Right lobe of liver (tissue), 6 donors: ENCODE results near the gene SENP8. TPM values are rescaled to one million over a fixed set of nuclear protein-coding genes. Genes with fewer than 3 reads are reported as not detected.
A peak's percentile ranks its signal among the peaks of the same experiment; 100 is the strongest.

Experiments
- ATAC-seq, 4 donors: fragments of 200-7000 bp; cut with Tn5 transposase; one replicate each; pipeline ENCODE4 v1.9.1; 2020; ENCODE audit warnings: mild to moderate bottlenecking in 4 of 4, moderate library complexity in 4 of 4
- DNase-seq, 3 donors: peaks; one replicate each; pipeline ENCODE4 v3.0.0-alpha.2; 2020
- H3K27ac ChIP-seq, 3 donors: fragments of 200-600 bp; one replicate each; pipeline ENCODE4 v1.8.0; 2022
- H3K27me3 ChIP-seq, 2 donors: fragments of 200-600 bp; one replicate each; pipeline ENCODE4 v1.8.0; 2022
- H3K36me3 ChIP-seq, 4 donors: fragments of 200-600 bp; sonication (generic) in 1 of 4; one replicate each; pipeline versions ENCODE4 v1.5.1 to v1.8.0; 2017 to 2022; ENCODE audit warnings: control low read depth in 1 of 4
- H3K4me1 ChIP-seq, 4 donors: fragments of 200-600 bp; sonication (generic) in 1 of 4; one replicate each; pipeline versions ENCODE4 v1.5.1 to v1.8.0; 2017 to 2022; ENCODE audit warnings: control low read depth in 1 of 4
- H3K4me3 ChIP-seq, 3 donors: fragments of 200-600 bp; one replicate each; pipeline ENCODE4 v1.8.0; 2022
- H3K9me3 ChIP-seq, 4 donors: fragments of 200-600 bp; sonication (generic) in 1 of 4; one replicate each; pipeline versions ENCODE4 v1.5.1 to v1.8.0; 2017 to 2022; ENCODE audit warnings: control low read depth in 1 of 4
- CTCF ChIP-seq, 4 donors: fragments of 200-600 bp in 3 of 4; fragments of 450-650 bp in 1 of 4; IDR thresholded peaks; one replicate each; pipeline versions ENCODE4 v1.5.1 to v1.8.0; 2016 to 2022; ENCODE audit warnings: antibody characterized with exemption in 4 of 4, mild to moderate bottlenecking in 2 of 4
- POLR2A ChIP-seq: fragments of 450-650 bp; IDR thresholded peaks from one replicate; pipeline ENCODE4 v1.6.1; 2017; ENCODE audit warnings: antibody characterized with exemption, mild to moderate bottlenecking
- WGBS: methylation state at CpG from one replicate; pipeline ENCODE4 v1.1.6; 2018; ENCODE audit warnings: low coverage, low lambda C conversion rate; ENCODE audit not compliant: insufficient coverage; ENCODE audit errors: missing lambda C conversion rate; 5-methylcytosine and 5-hydroxymethylcytosine counted together
- intact Hi-C, 2 donors: fragments of 100-400 bp; cut with DNase I; formaldehyde crosslinking; loops; one replicate each; pipeline versions ENCODE4 v1.11.2 to v1.14.1; 2022
- total RNA-seq, 6 experiments: library from RNA; depleted of rRNA in 2 of 6; stranded (reverse); fragments of >200 nt in 2 of 6; fragmentation: NEBNext Ultra II Directional in 3 of 6; extraction: Animal tissue kit (Norgen Biotek cat#: 25700) in 3 of 6; gene quantifications; one replicate each; pipeline versions ENCODE4 v1.1.0 to v1.2.4, GENCODE V29; 2016 to 2023
- donor health status: DM: no; HTN: yes; CAD: no.
- donor health status: DM: no; HTN: no; CAD: no.
- donor health status: DM: no; HTN: no; CAD: no.
- donor health status: DM: no; HTN: yes; CAD: no.
- donor health status: DM: no; HTN: yes; CAD: no.

Gene SENP8
- total RNA-seq, 6 experiments from 2014 or later: 0.61 to 2.6 (median 1.0) TPM

- TF ChIP-seq POLR2A: no peak
- TF ChIP-seq CTCF (IDR thresholded peaks at IDR 0.05): no peak
- no peaks in the 10 kb centered on the region for H3K27me3 ChIP-seq
- intact Hi-C loops: no loop called here
- H3K4me3 ChIP-seq: no peak overlapping the region
- no peak for ATAC-seq
- H3K36me3 ChIP-seq: no peaks in the 10 kb centered on the region
- WGBS: 93% methylated on average over 2 of the region's 2 CpGs
- no peaks in the 10 kb centered on the region for H3K9me3 ChIP-seq
- no peak overlapping the region for H3K27ac ChIP-seq
- DNase-seq: no peak
- H3K4me1 ChIP-seq: no peaks in the 10 kb centered on the region
Observed at GRCh38 chr15:72106068-72106467, 12.1 kb upstream of the SENP8 start.

- no peak for DNase-seq
- Histone ChIP-seq H3K9me3 (no peaks in the 10 kb centered on the region), H3K36me3 (no peaks in the 10 kb centered on the region), H3K27ac (no peak overlapping the region), H3K4me1 (peaks cover 0 to 9% (median 3%) of the 10 kb centered on the region in 4 donors), H3K4me3 (no peak overlapping the region), H3K27me3 (no peaks in the 10 kb centered on the region)
- intact Hi-C loops: no loop called here
- TF ChIP-seq CTCF (IDR thresholded peaks at IDR 0.05) (no peak), POLR2A (no peak)
- no CpG with 5 or more reads among the region's 3 CpGs for WGBS
- peak in 2 of 4 donors; percentile 43 to 78 for ATAC-seq
Observed at GRCh38 chr15:72110355-72110754, 7.8 kb upstream of the SENP8 start.

GRCh38 chr15:72112116-72112515 lies 6.1 kb upstream of the SENP8 start:
- DNase-seq (no peak), ATAC-seq (no peak)
- TF ChIP-seq POLR2A: no peak
- no peaks in the 10 kb centered on the region for H3K9me3 ChIP-seq
- 78% methylated on average over 2 of the region's 2 CpGs for WGBS
- no peak overlapping the region for H3K4me3 ChIP-seq
- intact Hi-C loops: no loop called here
- H3K36me3 ChIP-seq: no peaks in the 10 kb centered on the region
- no peak overlapping the region for H3K27ac ChIP-seq
- no peaks in the 10 kb centered on the region for H3K27me3 ChIP-seq
- peaks cover 0 to 9% (median 3%) of the 10 kb centered on the region in 4 donors for H3K4me1 ChIP-seq

GRCh38 chr15:72112805-72113204 lies 5.4 kb upstream of the SENP8 start:
- Histone ChIP-seq H3K4me3 (no peak overlapping the region), H3K27me3 (no peaks in the 10 kb centered on the region), H3K27ac (no peak overlapping the region), H3K4me1 (peaks cover 0 to 9% (median 3%) of the 10 kb centered on the region in 4 donors), H3K36me3 (no peaks in the 10 kb centered on the region), H3K9me3 (no peaks in the 10 kb centered on the region)
- TF ChIP-seq CTCF (IDR thresholded peaks at IDR 0.05): no peak
- no peak for TF ChIP-seq POLR2A
- intact Hi-C loops: no loop called here
- DNase-seq: no peak
- no peak for ATAC-seq

DNA sequence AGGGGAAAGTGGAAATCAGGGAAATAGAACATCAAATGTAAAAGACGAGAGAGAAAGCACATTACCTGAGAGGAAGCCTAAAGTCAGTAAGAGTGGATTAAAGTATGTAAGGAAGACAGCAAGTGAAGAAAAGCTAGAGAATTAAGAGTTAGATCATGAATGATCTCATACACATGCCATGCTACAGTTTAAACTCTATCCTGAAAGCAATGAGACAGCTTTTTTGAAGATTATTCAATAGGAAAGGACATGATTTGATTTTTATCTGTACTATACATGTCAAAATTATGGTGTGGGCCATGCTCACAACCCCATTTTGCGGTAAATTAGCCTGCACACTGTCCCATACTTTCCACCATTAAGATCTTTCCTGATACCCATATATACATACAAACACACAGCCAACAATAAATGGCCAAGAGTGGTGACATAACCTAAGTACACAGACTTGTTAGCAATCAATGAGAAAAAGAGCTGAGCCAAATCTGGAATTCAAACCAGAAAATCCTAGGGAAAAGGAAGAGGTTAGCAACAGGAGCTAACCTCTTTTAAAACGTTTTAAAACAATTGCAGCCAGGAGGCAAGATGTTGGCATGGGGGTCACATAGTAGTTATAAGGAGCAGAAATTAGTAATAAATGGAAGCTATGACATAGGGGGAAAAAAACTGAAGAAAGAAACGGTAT lies 4.7 kb upstream of the SENP8 start:
- intact Hi-C loops: no loop called here
- 74% methylated on average over 4 of the region's 4 CpGs for WGBS
- H3K27ac ChIP-seq: no peak overlapping the region
- peaks cover 0 to 9% (median 3%) of the 10 kb centered on the region in 4 donors for H3K4me1 ChIP-seq
- no peak overlapping the region for H3K4me3 ChIP-seq
- ATAC-seq (no peak), DNase-seq (no peak)
- TF ChIP-seq CTCF (IDR thresholded peaks at IDR 0.05): no peak
- TF ChIP-seq POLR2A: no peak
- no peaks in the 10 kb centered on the region for H3K36me3 ChIP-seq
- H3K27me3 ChIP-seq: no peaks in the 10 kb centered on the region
- no peaks in the 10 kb centered on the region for H3K9me3 ChIP-seq
